ENCODE measurements around the gene TMEM18. TPM values are rescaled to one million over a fixed set of nuclear protein-coding genes. Genes with fewer than 3 reads are reported as not detected.

TMEM18 gene
- total and polyA plus RNA-seq, 2 experiments from 2014 or later: 15.0 to 41.9 TPM

DNA sequence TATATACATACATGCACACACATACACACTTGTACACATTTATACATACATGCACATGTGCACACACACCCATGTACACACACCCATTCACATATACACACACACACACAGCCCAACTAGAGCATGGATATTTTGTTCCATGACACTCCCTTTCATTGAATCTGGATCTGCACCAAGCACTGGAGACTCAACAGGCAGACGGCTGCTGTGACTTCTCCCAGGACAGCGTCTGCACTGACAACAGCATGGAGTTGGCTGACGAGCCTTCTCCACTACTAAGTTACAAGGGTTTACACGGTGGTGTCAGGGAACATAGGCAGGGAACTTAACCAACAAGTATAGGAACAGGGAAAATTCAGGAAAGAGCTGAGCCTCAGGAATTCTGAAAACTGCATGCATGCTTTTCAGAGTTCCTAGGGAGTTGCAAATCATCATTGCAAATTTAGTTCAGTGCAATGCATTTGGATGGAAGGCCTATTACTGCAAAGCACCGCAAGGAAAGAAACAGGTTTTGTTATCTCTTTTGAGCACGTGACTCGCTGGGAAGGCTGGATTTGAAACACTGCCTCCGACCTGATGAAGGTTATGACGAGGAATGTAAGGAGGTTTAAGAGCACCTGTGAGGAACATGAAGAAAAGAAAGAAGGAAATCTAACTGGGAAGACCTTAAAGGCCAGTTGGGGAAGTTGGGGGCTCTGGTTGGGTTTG, 35.9 kb downstream of the TMEM18 start:
- peaks cover 5% of the 10 kb centered on the region for H3K27me3 Mint-ChIP-seq (ENCODE audit: insufficient read depth, low read depth, poor library complexity)
- no peak for ATAC-seq
- H3K4me1 Mint-ChIP-seq: peaks cover 8% of the 10 kb centered on the region

More for the DNA sequence above, 35.9 kb downstream of the TMEM18 start:
- Histone ChIP-seq H3K4me3 (no peak overlapping the region), H2AFZ (peak overlapping the region; percentile 86), H3K4me1 (ENCODE audit: insufficient read depth) (no peaks in the 10 kb centered on the region), H3F3A (replicated peaks; ENCODE audit: low read depth) (no peaks in the 10 kb centered on the region), H3K36me3 (ENCODE audit: insufficient read depth) (no peaks in the 10 kb centered on the region), H4K20me1 (replicated peaks; ENCODE audit: insufficient read depth) (no peaks in the 10 kb centered on the region), H3K4me2 (no peak overlapping the region), H3K27me3 (ENCODE audit: insufficient read depth) (peaks cover 5% of the 10 kb centered on the region), H3K9me2 (ENCODE audit: insufficient read depth) (no peaks in the 10 kb centered on the region), H3K79me2 (replicated peaks; ENCODE audit: insufficient read depth) (no peaks in the 10 kb centered on the region), H3K27ac (ENCODE audit: low read depth) (no peak overlapping the region)
- no peak for DNase-seq (ENCODE audit: low spot score)
- Mint-ChIP-seq H3K9me3 (peaks cover 13% of the 10 kb centered on the region), H3K4me3 (no peak overlapping the region), H3K36me3 (ENCODE audit: low read depth) (peaks cover 10% of the 10 kb centered on the region; the same call in 2 of the 3 replicates), H3K27ac (no peak overlapping the region)
- TF ChIP-seq, protein P1, sequence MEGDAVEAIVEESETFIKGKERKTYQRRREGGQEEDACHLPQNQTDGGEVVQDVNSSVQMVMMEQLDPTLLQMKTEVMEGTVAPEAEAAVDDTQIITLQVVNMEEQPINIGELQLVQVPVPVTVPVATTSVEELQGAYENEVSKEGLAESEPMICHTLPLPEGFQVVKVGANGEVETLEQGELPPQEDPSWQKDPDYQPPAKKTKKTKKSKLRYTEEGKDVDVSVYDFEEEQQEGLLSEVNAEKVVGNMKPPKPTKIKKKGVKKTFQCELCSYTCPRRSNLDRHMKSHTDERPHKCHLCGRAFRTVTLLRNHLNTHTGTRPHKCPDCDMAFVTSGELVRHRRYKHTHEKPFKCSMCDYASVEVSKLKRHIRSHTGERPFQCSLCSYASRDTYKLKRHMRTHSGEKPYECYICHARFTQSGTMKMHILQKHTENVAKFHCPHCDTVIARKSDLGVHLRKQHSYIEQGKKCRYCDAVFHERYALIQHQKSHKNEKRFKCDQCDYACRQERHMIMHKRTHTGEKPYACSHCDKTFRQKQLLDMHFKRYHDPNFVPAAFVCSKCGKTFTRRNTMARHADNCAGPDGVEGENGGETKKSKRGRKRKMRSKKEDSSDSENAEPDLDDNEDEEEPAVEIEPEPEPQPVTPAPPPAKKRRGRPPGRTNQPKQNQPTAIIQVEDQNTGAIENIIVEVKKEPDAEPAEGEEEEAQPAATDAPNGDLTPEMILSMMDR (conservative IDR thresholded peaks at IDR 0.05; ENCODE audit: low read depth in 2 of 2): no peak
- TF ChIP-seq STAT1 (IDR thresholded peaks at IDR 0.05; ENCODE audit: unreplicated experiment): no peak
- no peak for TF ChIP-seq ZNF462 (CRISPR knock-in tag; IDR thresholded peaks at IDR 0.05)
- TF ChIP-seq POLR2AphosphoS5 (IDR thresholded peaks at IDR 0.05; ENCODE audit: low read depth): no peak
- TF ChIP-seq EZH2phosphoT487 (IDR thresholded peaks at IDR 0.05; ENCODE audit: unreplicated experiment): no peak
- TF ChIP-seq, protein P2, sequence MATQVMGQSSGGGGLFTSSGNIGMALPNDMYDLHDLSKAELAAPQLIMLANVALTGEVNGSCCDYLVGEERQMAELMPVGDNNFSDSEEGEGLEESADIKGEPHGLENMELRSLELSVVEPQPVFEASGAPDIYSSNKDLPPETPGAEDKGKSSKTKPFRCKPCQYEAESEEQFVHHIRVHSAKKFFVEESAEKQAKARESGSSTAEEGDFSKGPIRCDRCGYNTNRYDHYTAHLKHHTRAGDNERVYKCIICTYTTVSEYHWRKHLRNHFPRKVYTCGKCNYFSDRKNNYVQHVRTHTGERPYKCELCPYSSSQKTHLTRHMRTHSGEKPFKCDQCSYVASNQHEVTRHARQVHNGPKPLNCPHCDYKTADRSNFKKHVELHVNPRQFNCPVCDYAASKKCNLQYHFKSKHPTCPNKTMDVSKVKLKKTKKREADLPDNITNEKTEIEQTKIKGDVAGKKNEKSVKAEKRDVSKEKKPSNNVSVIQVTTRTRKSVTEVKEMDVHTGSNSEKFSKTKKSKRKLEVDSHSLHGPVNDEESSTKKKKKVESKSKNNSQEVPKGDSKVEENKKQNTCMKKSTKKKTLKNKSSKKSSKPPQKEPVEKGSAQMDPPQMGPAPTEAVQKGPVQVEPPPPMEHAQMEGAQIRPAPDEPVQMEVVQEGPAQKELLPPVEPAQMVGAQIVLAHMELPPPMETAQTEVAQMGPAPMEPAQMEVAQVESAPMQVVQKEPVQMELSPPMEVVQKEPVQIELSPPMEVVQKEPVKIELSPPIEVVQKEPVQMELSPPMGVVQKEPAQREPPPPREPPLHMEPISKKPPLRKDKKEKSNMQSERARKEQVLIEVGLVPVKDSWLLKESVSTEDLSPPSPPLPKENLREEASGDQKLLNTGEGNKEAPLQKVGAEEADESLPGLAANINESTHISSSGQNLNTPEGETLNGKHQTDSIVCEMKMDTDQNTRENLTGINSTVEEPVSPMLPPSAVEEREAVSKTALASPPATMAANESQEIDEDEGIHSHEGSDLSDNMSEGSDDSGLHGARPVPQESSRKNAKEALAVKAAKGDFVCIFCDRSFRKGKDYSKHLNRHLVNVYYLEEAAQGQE (IDR thresholded peaks at IDR 0.05; ENCODE audit: unreplicated experiment): no peak
- TF ChIP-seq ETS1 (IDR thresholded peaks at IDR 0.05): no peak
- no peak for TF ChIP-seq EZH2 (IDR thresholded peaks at IDR 0.05; ENCODE audit: low read depth, unreplicated experiment)
- TF ChIP-seq CREB1 (CRISPR knock-in tag; IDR thresholded peaks at IDR 0.05; ENCODE audit: low read depth): no peak
- no peak for TF ChIP-seq NANOG (IDR thresholded peaks at IDR 0.05; ENCODE audit: borderline replicate concordance)
- no peak for TF ChIP-seq JUNB (IDR thresholded peaks at IDR 0.05; ENCODE audit: unreplicated experiment)
- no peak for TF ChIP-seq ZNF114 (CRISPR knock-in tag; IDR thresholded peaks at IDR 0.05)
- TF ChIP-seq ZNF331 (CRISPR knock-in tag; IDR thresholded peaks at IDR 0.05; ENCODE audit: low read depth): no peak
